Mesothelial cell of epicardium (in vitro differentiated cells): ENCODE measurements around the gene MYBPC1. TPM values are rescaled to one million over a fixed set of nuclear protein-coding genes. Genes with fewer than 3 reads are reported as not detected.

ENCODE experiments used
- DNase-seq, 2 experiments: peaks; one replicate each; pipeline ENCODE4 v3.0.0; 2021; ENCODE audit warnings: low spot score in 2 of 2; ENCODE audit not compliant: unreplicated experiment in 2 of 2
- H3K27ac Mint-ChIP-seq: 2 replicates; pipeline ENCODE4 v1.8.0; 2021; ENCODE audit warnings: mixed read lengths
- H3K27me3 Mint-ChIP-seq: 2 replicates; pipeline ENCODE4 v1.8.0; 2021; ENCODE audit warnings: low read depth, mixed read lengths
- H3K36me3 Mint-ChIP-seq: 2 replicates; pipeline ENCODE4 v1.8.0; 2021; ENCODE audit warnings: mixed read lengths
- H3K4me1 Mint-ChIP-seq: 2 replicates; pipeline ENCODE4 v1.8.0; 2021; ENCODE audit warnings: mixed read lengths
- H3K4me3 Mint-ChIP-seq: 2 replicates; pipeline ENCODE4 v1.8.0; 2021; ENCODE audit warnings: mild to moderate bottlenecking, moderate library complexity, mixed read lengths
- H3K9me3 Mint-ChIP-seq: 2 replicates; pipeline ENCODE4 v1.8.0; 2021; ENCODE audit warnings: mixed read lengths
- CTCF ChIP-seq: fragments of 200-600 bp; sonication (generic); IDR thresholded peaks from one replicate; pipeline ENCODE4 v1.5.0; 2021; ENCODE audit warnings: antibody characterized with exemption; ENCODE audit not compliant: unreplicated experiment
- total RNA-seq: library from RNA; stranded (reverse); gene quantifications from 3 replicates; pipeline ENCODE4 v1.2.1, GENCODE V29; 2021

Gene MYBPC1
- total RNA-seq, 1 donor from 2014 or later: not detected

DNA sequence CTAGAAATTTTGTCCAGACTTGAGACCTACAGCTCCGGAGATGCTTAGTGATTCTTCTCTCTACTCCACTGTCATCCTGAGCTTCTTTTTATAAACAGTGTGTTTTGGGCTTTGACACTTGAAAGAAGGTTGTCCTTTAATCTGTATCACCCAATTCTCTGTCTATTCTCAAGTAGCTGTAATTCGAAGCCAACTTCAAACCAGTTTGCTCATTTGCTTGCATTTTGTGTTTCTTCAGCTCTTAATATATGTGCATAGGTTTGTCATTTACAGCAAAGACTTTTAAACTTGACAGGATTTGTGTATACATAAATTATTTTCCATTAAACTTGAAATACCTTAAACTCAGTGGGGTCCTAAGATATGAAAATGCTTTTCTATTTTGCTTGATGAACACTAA is 16.4 kb upstream of the MYBPC1 start:
- no peak overlapping the region for H3K27ac Mint-ChIP-seq
- no peak for DNase-seq
- H3K27me3 Mint-ChIP-seq: peaks cover 5% of the 10 kb centered on the region

GRCh38 chr12:101581190-101581589 is 13.6 kb upstream of the MYBPC1 start:
- no peaks in the 10 kb centered on the region for H3K36me3 Mint-ChIP-seq
- peaks cover 6% of the 10 kb centered on the region for H3K9me3 Mint-ChIP-seq
- DNase-seq: no peak
- H3K27me3 Mint-ChIP-seq: peaks cover 1% of the 10 kb centered on the region
- peaks cover 6% of the 10 kb centered on the region for H3K4me1 Mint-ChIP-seq
- H3K27ac Mint-ChIP-seq: no peak overlapping the region
- H3K4me3 Mint-ChIP-seq: no peak overlapping the region
- TF ChIP-seq CTCF: no peak

More for the DNA sequence above, 16.4 kb upstream of the MYBPC1 start:
- no peak for TF ChIP-seq CTCF
- Mint-ChIP-seq H3K36me3 (no peaks in the 10 kb centered on the region), H3K4me1 (peaks cover 6% of the 10 kb centered on the region), H3K4me3 (no peak overlapping the region), H3K9me3 (peaks cover 6% of the 10 kb centered on the region)

- Mint-ChIP-seq H3K27ac (no peak overlapping the region), H3K4me3 (no peak overlapping the region), H3K27me3 (peaks cover 7% of the 10 kb centered on the region), H3K4me1 (peaks cover 6% of the 10 kb centered on the region), H3K36me3 (no peaks in the 10 kb centered on the region), H3K9me3 (peaks cover 11% of the 10 kb centered on the region)
- no peak for DNase-seq
- TF ChIP-seq CTCF: no peak
These were observed 11.8 kb upstream of the MYBPC1 start for GRCh38 chr12:101582937-101583336.

GRCh38 chr12:101590383-101590782 is 4.4 kb upstream of the MYBPC1 start:
- Mint-ChIP-seq H3K4me1 (no peaks in the 10 kb centered on the region), H3K36me3 (no peaks in the 10 kb centered on the region), H3K4me3 (no peak overlapping the region), H3K27me3 (peaks cover 25% of the 10 kb centered on the region), H3K9me3 (peaks cover 6% of the 10 kb centered on the region), H3K27ac (no peak overlapping the region)
- TF ChIP-seq CTCF: no peak
- DNase-seq: no peak

- H3K27ac Mint-ChIP-seq: no peak overlapping the region
- no peak for DNase-seq
These were observed 3.0 kb upstream of the MYBPC1 start for GRCh38 chr12:101591781-101592180.

More at GRCh38 chr12:101591781-101592180, 3.0 kb upstream of the MYBPC1 start:
- H3K4me3 Mint-ChIP-seq: no peak overlapping the region
- no peak for TF ChIP-seq CTCF
- no peaks in the 10 kb centered on the region for H3K36me3 Mint-ChIP-seq
- H3K4me1 Mint-ChIP-seq: no peaks in the 10 kb centered on the region
- H3K27me3 Mint-ChIP-seq: peaks cover 25% of the 10 kb centered on the region
- peaks cover 6% of the 10 kb centered on the region for H3K9me3 Mint-ChIP-seq
